Adrenal gland (tissue), 12 donors: ENCODE data around the gene CDRT4. TPM values are rescaled to one million over a fixed set of nuclear protein-coding genes. Genes with fewer than 3 reads are reported as not detected.
A peak's percentile ranks its signal among the peaks of the same experiment; 100 is the strongest.

Experiments
- DNase-seq, 7 donors: peaks; one replicate each; pipeline ENCODE4 v3.0.0-alpha.2; 2019 to 2020
- H3K27ac ChIP-seq, 5 donors: fragments of 200-600 bp; sonication (generic) in 4 of 5; 1 replicate in 3 of 5; 2 replicates in 2 of 5; pipeline versions ENCODE4 v1.5.1 to v1.8.0; 2016 to 2020; ENCODE audit warnings: mild to moderate bottlenecking in 1 of 5
- H3K27me3 ChIP-seq: fragments of 200-600 bp; 2 replicates; pipeline ENCODE4 v1.8.0; 2021
- H3K36me3 ChIP-seq, 2 donors: fragments of 200-600 bp; replicated peaks in 1 of 2; 1 replicate in 1 of 2; 2 replicates in 1 of 2; pipeline versions ENCODE4 v1.5.1 to v1.8.0; 2018 to 2022
- H3K4me1 ChIP-seq, 2 donors: fragments of 200-600 bp; replicated peaks in 1 of 2; 1 replicate in 1 of 2; 2 replicates in 1 of 2; pipeline versions ENCODE4 v1.5.1 to v1.8.0; 2018 to 2021
- H3K4me3 ChIP-seq, 4 donors: fragments of 200-600 bp; sonication (generic) in 3 of 4; one replicate each; pipeline ENCODE4 v1.5.1; 2016 to 2018
- H3K9me3 ChIP-seq, 3 donors: fragments of 200-600 bp; sonication (generic) in 1 of 3; replicated peaks in 1 of 3; 1 replicate in 2 of 3; 2 replicates in 1 of 3; pipeline versions ENCODE4 v1.5.1 to v1.8.0; 2016 to 2021
- POLR2A ChIP-seq, 2 donors: fragments of 450-650 bp; IDR thresholded peaks; one replicate each; pipeline ENCODE4 v1.6.1; 2017; ENCODE audit warnings: antibody characterized with exemption in 2 of 2, mild to moderate bottlenecking in 2 of 2, moderate library complexity in 1 of 2
- WGBS, 4 donors: extraction: QIAGEN DNeasy Blood & Tissue Kit in 2 of 4; methylation state at CpG; one replicate each; pipeline versions ENCODE4 v1.1.5 to v1.1.7; 2013 to 2017; 5-methylcytosine and 5-hydroxymethylcytosine counted together
- intact Hi-C, 2 donors: fragments of 100-400 bp; cut with DNase I; formaldehyde crosslinking; loops; one replicate each; pipeline versions ENCODE4 v1.14.1 to v1.15.0; 2022 to 2023
- polyA plus RNA-seq, 3 donors: library from polyadenylated mRNA; stranded (reverse); fragments of 200-250 nt in 2 of 3; fragments of 350-450 nt in 1 of 3; fragmentation: Illumina TruSeq in 1 of 3; extraction: RNeasy Lipid Tissue Mini Kit (QIAGEN cat#74804) in 1 of 3; gene quantifications; one replicate each; pipeline ENCODE4 v1.2.3, GENCODE V29; 2013 to 2014
- total RNA-seq, 9 donors: library from RNA; depleted of rRNA in 4 of 9; stranded (reverse); fragments of >200 nt in 4 of 9; fragments of 120-200 nt in 1 of 9; fragmentation: NEBNext Ultra II Directional in 1 of 9; extraction: Animal tissue kit (Norgen Biotek cat#: 25700) in 1 of 9; gene quantifications; one replicate each; pipeline versions ENCODE4 v1.1.0 to v1.2.4, GENCODE V29; 2013 to 2023
- TF ChIP-seq, protein P1 (sequence below), 6 experiments: fragments of 450-650 bp in 4 of 6; fragments of 200-600 bp in 2 of 6; sonication (generic) in 1 of 6; IDR thresholded peaks; 1 replicate in 5 of 6; 2 replicates in 1 of 6; pipeline versions ENCODE4 v1.5.1 to v1.8.0; 2016 to 2021; ENCODE audit warnings: antibody characterized with exemption in 6 of 6, mild to moderate bottlenecking in 2 of 6, moderate library complexity in 1 of 6
- donor health status: healthy with polysubstance abuse.
- donor health status: Bipolar disorder and iron deficiency.
- donor health status: DM: yes; HTN: yes; CAD: no.
- donor health status: DM: no; HTN: no; CAD: no.
- donor health status: DM: no; HTN: no; CAD: no.
- donor health status: DM: yes; HTN: yes; CAD: no.

Gene CDRT4
- total and polyA plus RNA-seq, 12 donors = 1.5 to 49.6 (median 11.5) TPM

DNA sequence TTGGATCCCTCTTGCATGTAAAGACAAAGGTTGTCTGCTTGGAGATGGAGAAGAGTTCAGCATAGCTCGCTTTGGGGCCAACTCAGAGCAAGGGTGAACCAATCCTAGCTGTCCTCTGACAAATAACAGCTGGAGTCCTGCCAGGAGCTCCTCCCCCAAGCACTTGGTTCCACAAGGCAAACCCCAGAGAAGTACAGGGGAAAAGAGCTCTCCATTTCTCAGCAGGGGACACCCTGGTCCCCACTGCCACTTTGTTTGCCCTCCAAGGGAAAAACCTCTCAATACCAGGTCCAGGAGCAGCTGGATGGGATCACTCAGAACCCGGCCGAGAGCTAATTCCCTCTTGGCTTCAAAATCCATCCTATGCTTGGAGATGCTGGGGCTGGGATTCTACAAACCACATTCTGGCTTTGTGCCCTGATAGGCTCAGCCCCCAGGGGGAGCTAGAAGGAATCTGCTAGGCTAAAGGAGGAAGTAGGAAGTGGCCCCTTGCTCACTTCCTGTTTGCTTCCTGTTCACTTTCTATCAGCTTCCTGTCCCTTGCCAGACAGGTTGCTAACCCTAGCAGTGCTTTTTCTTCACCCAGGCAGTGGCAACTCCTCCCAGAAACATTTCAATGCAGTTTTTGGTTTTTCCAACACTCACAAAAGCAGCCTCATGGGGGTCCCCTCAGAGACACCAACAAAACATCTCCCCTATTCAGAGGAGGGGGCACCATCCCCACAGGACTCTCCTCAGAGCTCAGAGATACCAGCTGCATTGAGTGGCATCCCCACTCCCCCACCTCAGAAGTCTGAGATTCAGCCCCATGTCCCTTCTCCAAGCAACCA, 30.7 kb downstream of the CDRT4 start:
- H3K9me3 ChIP-seq = no peaks in the 10 kb centered on the region
- peak in 6 of 7 donors; percentile 36 to 67 (median 58) for DNase-seq
- peaks cover 6 to 9% of the 10 kb centered on the region in 2 donors for H3K4me1 ChIP-seq
- no peak for TF ChIP-seq POLR2A (IDR thresholded peaks at IDR 0.05)
- TF ChIP-seq, protein P1, sequence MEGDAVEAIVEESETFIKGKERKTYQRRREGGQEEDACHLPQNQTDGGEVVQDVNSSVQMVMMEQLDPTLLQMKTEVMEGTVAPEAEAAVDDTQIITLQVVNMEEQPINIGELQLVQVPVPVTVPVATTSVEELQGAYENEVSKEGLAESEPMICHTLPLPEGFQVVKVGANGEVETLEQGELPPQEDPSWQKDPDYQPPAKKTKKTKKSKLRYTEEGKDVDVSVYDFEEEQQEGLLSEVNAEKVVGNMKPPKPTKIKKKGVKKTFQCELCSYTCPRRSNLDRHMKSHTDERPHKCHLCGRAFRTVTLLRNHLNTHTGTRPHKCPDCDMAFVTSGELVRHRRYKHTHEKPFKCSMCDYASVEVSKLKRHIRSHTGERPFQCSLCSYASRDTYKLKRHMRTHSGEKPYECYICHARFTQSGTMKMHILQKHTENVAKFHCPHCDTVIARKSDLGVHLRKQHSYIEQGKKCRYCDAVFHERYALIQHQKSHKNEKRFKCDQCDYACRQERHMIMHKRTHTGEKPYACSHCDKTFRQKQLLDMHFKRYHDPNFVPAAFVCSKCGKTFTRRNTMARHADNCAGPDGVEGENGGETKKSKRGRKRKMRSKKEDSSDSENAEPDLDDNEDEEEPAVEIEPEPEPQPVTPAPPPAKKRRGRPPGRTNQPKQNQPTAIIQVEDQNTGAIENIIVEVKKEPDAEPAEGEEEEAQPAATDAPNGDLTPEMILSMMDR (IDR thresholded peaks at IDR 0.05) = peak in 5 of 6 experiments; percentile 4 to 32 (median 21)
- peak overlapping the region in 1 of 5 donors; percentile 39 for H3K27ac ChIP-seq
- 33 to 81% (median 74%) methylated on average over 2 to 3 of the region's 3 CpGs for WGBS, 4 donors
- intact Hi-C loops = no loop called here
- H3K27me3 ChIP-seq = no peaks in the 10 kb centered on the region
- H3K36me3 ChIP-seq = no peaks in the 10 kb centered on the region
- H3K4me3 ChIP-seq = no peak overlapping the region

GRCh38 chr17:15434956-15435355, 32.5 kb downstream of the CDRT4 start:
- 95 to 99% (median 97%) methylated on average over 8 of the region's 8 CpGs for WGBS, 4 donors
- no peak for DNase-seq
- Histone ChIP-seq H3K9me3 (no peaks in the 10 kb centered on the region), H3K27ac (no peak overlapping the region), H3K36me3 (no peaks in the 10 kb centered on the region), H3K27me3 (no peaks in the 10 kb centered on the region), H3K4me1 (peaks cover 6 to 9% of the 10 kb centered on the region in 2 donors), H3K4me3 (no peak overlapping the region)
- intact Hi-C loops = no loop called here
- no peak for TF ChIP-seq POLR2A (IDR thresholded peaks at IDR 0.05)
- TF ChIP-seq, protein P1 (IDR thresholded peaks at IDR 0.05) = no peak

- H3K9me3 ChIP-seq = no peaks in the 10 kb centered on the region
- no peak overlapping the region for H3K27ac ChIP-seq
- H3K27me3 ChIP-seq = no peaks in the 10 kb centered on the region
- WGBS, 4 donors = 85 to 92% (median 89%) methylated on average over 6 of the region's 6 CpGs
- no peaks in the 10 kb centered on the region for H3K36me3 ChIP-seq
- no peak overlapping the region for H3K4me3 ChIP-seq
- no peak for DNase-seq
- intact Hi-C loops = no loop called here
- no peak for TF ChIP-seq POLR2A (IDR thresholded peaks at IDR 0.05)
- TF ChIP-seq, protein P1 (IDR thresholded peaks at IDR 0.05) = no peak
- H3K4me1 ChIP-seq = peaks cover 6 to 9% of the 10 kb centered on the region in 2 donors
Observed at GRCh38 chr17:15432807-15433611, 34.4 kb downstream of the CDRT4 start.

DNA sequence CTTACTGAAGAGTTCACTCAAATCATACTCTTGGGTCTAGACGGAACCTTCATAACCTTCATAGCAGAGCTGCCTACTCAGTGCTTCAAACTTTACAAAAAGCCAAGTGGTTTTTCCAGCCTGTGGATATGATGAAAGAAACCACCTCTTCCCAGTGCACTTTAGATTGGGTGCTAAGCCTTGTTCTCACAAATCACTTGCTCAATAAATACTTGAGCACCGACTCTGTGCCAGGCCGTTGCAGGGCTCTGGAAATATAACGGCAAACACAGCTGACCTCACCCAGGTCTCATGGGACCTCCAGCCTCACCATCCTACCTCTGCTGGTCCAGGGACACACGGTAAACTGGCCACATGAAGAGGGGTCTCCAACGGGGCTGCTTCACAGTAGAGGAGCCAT, 35.7 kb downstream of the CDRT4 start:
- TF ChIP-seq POLR2A (IDR thresholded peaks at IDR 0.05) = no peak
- TF ChIP-seq, protein P1 (IDR thresholded peaks at IDR 0.05) = no peak
- Histone ChIP-seq H3K4me3 (no peak overlapping the region), H3K27me3 (no peaks in the 10 kb centered on the region), H3K9me3 (no peaks in the 10 kb centered on the region), H3K27ac (no peak overlapping the region), H3K4me1 (peaks cover 6 to 8% of the 10 kb centered on the region in 2 donors), H3K36me3 (no peaks in the 10 kb centered on the region)
- DNase-seq = no peak
- intact Hi-C loops = no loop called here
- WGBS, 4 donors = 94 to 99% (median 96%) methylated on average over 6 of the region's 6 CpGs
